ENCODE results near the gene CCDC92B.
A peak's percentile ranks its signal among the peaks of the same experiment; 100 is the strongest.

Gene CCDC92B

GRCh38 chr17:2755891-2756724 is 6.7 kb upstream of the CCDC92B start:
- DNase-seq (ENCODE audit: low read depth), result no peak
- H3K4me3 ChIP-seq (ENCODE audit: low read depth, low read length), result no peak overlapping the region
- in situ Hi-C loops (cut with HindIII; ENCODE audit: low sequenced_read_pairs), result loop anchor here (25.0 kb wide), 1 partner anchor 106 kb away; no protein-coding TSS in a partner anchor
- TF ChIP-seq CTCF (IDR thresholded peaks at IDR 0.05; ENCODE audit: low read depth, low read length, missing control alignments), result no peak

- H3K4me3 ChIP-seq (ENCODE audit: low read depth, low read length), result no peak overlapping the region
- in situ Hi-C loops (cut with HindIII; ENCODE audit: low sequenced_read_pairs), result loop anchor here (25.0 kb wide), 1 partner anchor 111 kb away; no protein-coding TSS in a partner anchor
- no peak for DNase-seq (ENCODE audit: low read depth)
- no peak for TF ChIP-seq CTCF (IDR thresholded peaks at IDR 0.05; ENCODE audit: low read depth, low read length, missing control alignments)
Observed at GRCh38 chr17:2751491-2751890, 2.0 kb upstream of the CCDC92B start.

GRCh38 chr17:2750721-2751120 is 1.3 kb upstream of the CCDC92B start:
- in situ Hi-C loops (cut with HindIII; ENCODE audit: low sequenced_read_pairs), result loop anchor here (25.0 kb wide), 1 partner anchor 112 kb away; no protein-coding TSS in a partner anchor
- no peak overlapping the region for H3K4me3 ChIP-seq (ENCODE audit: low read depth, low read length)
- no peak for DNase-seq (ENCODE audit: low read depth)
- no peak for TF ChIP-seq CTCF (IDR thresholded peaks at IDR 0.05; ENCODE audit: low read depth, low read length, missing control alignments)

- TF ChIP-seq CTCF (IDR thresholded peaks at IDR 0.05; ENCODE audit: low read depth, low read length, missing control alignments), result no peak
- no peak overlapping the region for H3K4me3 ChIP-seq (ENCODE audit: low read depth, low read length)
- in situ Hi-C loops (cut with HindIII; ENCODE audit: low sequenced_read_pairs), result loop anchor here (25.0 kb wide), 1 partner anchor 113 kb away; no protein-coding TSS in a partner anchor
- DNase-seq (ENCODE audit: low read depth), result peak; percentile 19
Observed at GRCh38 chr17:2749784-2750181, 331 bp upstream of the CCDC92B start.

GRCh38 chr17:2745317-2746037 is 4.0 kb downstream of the CCDC92B start:
- DNase-seq (ENCODE audit: low read depth), result no peak
- H3K4me3 ChIP-seq (ENCODE audit: low read depth, low read length), result no peak overlapping the region
- in situ Hi-C loops (cut with HindIII; ENCODE audit: low sequenced_read_pairs), result no loop called here
- no peak for TF ChIP-seq CTCF (IDR thresholded peaks at IDR 0.05; ENCODE audit: low read depth, low read length, missing control alignments)

- no peak overlapping the region for H3K4me3 ChIP-seq (ENCODE audit: low read depth, low read length)
- no peak for DNase-seq (ENCODE audit: low read depth)
- in situ Hi-C loops (cut with HindIII; ENCODE audit: low sequenced_read_pairs), result no loop called here
- TF ChIP-seq CTCF (IDR thresholded peaks at IDR 0.05; ENCODE audit: low read depth, low read length, missing control alignments), result no peak
Observed at GRCh38 chr17:2737693-2738092, 11.8 kb downstream of the CCDC92B start.
